ENCODE measurements around the gene ZBTB43.
"Not testable (repeated sequence)": the region's sequence is repeated elsewhere in the genome, so short reads cannot be mapped to it uniquely, and the experiment has no call there.

- not testable (repeated sequence) for TF ChIP-seq CTCF (IDR thresholded peaks at IDR 0.05; ENCODE audit: borderline replicate concordance, extremely low read depth, low read length, poor library complexity, severe bottlenecking); EZH2 (IDR thresholded peaks at IDR 0.05; ENCODE audit: borderline replicate concordance, low read depth, low read length, severe bottlenecking)
These were observed 26.1 kb upstream of the ZBTB43 start for GRCh38 chr9:126778696-126779095.
